ENCODE measurements around the gene PYGB. TPM values are rescaled to one million over a fixed set of nuclear protein-coding genes. Genes with fewer than 3 reads are reported as not detected.

PYGB gene
- total RNA-seq, 1 donor from 2014 or later = 81.9 TPM

DNA sequence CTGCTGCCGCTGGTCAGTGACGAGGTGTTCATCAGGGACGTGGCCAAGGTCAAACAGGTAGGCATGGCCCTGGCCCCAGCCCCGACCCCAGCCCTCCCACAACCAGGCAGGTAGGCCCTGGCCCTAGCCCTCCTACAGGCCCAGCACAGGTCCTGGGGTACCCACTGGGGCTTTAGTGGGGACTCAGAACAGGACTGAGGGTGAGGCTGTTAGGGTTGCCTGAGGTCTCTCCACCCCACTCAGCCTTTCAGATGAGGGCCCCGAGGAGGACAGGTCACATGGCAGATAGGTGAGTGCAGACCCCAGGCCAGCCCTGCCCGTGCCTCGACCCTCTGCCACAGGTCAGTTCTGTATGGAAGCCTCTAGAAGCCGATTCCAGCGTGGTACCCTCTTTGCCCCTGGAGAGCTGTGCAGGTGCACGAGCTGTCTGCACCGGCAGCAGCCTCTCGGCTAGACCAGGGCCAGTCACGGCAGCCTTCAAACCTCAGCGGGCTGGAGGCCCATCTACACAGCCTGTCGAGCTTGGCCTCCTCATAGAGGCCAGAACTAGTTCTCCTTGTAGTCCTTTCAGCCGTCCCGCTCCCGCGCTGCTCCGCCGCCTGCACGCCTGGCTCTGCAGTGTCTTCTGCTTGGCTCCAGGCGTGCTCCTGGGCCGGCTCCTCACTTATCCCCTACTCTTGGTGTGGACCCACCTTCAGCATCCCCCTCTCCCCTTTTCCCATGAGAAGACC is 35.5 kb downstream of the PYGB start:
- DNase-seq = no peak

DNA sequence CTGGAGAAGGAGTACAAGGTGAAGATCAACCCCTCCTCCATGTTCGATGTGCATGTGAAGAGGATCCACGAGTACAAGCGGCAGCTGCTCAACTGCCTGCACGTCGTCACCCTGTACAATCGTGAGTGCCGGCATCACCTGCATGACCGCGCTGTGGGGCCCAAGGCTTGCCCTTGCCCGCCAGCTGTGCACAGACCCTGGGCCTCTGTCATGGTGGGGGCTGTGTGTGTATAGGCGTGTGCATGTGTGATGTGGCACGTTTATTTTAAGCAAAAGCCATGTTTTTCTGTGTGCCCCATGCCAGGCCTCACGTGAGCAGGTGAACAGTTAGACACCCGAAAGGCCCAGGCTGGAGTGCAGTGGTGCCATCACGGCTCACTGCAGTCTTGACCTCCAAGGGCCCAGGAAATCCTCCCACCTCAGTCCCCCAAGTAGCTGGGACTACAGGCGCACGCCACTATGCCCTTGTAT is 36.3 kb downstream of the PYGB start:
- DNase-seq = no peak

DNA sequence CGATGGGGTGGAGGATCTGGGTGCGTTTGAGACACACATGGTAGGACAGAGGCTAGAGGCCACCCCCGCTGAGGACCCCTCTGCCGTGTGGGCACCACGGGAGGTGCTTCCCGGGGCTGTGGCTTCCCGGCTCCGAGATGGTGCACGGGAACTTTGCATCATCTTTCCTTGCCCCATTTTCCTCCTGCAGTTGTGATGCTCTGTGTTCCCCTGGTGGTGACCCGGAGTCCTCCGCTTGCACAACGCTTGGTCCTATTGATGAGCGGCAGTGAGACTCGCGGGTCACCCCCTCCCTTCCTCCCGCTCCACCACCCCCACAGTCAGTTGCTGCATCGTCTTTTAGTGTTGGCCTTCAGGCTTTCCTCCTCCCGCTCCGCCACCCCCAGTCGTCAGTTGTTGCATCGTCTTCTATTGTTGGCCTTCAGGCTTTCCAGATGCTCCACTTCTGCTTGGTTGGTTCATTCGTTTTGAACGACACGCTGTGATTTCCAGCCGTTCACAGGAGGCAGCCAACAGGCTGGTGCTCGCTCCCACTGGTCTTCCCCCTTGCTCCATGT is 37.3 kb downstream of the PYGB start:
- no peak for DNase-seq

DNA sequence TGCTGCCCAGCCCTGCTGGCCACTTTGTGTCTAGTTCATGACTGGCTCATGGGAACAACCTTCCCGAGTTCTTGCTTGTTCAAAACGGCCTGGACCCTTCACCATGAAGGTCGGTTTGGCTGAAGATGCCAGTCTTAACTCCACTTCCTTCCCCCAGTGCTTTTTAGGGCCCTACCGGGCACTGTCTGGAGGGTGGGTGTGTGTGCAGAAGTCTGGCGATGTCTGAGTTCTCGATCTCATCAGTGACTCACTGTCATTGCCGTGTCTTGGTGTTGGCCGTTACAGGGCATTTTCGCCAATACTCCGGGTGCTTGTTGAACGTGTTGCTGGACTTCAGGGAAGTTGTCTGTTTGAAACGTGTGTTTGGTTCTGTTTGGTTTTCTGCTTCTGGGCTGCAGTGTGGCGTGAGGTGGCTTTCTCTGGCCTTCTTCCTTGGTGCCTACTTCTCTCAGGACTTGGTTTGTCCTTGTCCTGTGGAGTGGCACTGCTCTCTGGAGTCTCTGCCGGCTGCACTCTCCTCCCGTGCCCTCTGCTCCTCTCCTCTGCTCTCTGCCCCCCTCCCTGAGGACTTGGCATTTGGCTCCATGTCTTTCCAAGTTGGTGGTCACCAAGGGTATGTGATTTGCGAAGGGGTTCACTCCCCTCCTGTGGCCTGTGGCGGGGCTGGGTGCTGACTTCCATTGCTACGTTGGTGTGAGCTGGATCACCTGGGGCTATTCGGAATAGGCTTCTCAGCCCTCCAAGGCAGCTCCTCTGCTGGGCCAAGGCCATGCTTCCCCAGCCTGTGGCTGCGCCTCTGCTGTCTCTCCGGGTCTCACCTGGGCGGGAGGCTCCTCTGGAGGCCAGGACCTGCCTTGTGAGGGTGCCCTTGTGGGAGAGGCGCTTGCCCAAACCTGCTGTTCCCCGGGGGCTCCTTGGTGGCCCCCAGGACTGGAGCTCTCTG is 38.2 kb downstream of the PYGB start:
- no peak for DNase-seq

DNA sequence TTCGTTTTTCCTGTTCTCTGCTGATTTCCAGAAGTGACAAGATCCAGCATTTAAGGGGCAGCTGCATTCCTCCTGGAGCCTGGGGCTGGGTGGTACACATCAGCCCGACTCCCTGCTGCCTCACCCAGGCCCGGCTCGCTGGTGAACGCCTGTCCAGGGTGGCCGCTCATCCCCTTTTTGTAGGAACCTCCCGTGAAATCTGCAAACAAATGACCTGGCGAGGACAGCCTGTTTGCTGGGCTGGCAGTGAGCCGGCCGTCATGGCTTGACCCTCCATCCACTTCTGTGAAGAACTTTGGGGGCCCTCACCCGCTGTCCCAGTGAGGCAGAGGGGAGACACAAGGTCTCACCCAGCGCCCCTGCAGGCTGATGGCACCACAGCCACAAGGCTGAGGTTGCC is 39.0 kb downstream of the PYGB start:
- no peak for DNase-seq

DNA sequence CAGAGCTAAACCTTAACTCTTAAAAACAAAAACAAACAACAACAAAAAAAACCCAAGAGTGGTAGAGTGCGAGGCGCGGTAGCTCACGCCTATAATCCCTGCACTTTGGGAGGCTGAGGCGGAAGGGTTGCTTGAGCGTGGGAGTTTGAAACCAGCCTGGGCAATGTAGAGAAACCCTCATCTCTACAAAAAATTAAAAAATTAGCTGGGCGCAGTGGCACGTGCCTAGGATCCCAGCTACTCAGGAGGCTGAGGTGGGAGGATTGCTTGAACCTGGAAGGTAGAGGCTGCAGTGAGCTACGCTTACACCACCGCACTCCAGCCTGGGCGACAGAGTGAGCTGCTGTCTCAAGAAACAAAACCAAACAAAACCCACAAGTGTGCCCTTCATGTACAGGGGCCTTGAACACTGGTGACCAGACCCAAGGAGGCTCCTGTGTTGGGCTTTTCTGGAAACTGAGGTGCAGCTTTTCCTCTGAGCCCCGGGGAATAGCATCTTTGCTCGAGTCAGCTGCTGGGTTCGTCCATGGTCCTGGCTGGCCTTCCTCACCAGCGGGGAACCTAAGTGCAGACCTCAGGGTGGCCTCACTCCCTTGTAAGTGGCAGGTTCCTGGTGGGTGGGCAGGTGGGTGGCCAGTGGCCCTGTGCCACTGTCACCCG is 39.9 kb downstream of the PYGB start:
- no peak for DNase-seq

DNA sequence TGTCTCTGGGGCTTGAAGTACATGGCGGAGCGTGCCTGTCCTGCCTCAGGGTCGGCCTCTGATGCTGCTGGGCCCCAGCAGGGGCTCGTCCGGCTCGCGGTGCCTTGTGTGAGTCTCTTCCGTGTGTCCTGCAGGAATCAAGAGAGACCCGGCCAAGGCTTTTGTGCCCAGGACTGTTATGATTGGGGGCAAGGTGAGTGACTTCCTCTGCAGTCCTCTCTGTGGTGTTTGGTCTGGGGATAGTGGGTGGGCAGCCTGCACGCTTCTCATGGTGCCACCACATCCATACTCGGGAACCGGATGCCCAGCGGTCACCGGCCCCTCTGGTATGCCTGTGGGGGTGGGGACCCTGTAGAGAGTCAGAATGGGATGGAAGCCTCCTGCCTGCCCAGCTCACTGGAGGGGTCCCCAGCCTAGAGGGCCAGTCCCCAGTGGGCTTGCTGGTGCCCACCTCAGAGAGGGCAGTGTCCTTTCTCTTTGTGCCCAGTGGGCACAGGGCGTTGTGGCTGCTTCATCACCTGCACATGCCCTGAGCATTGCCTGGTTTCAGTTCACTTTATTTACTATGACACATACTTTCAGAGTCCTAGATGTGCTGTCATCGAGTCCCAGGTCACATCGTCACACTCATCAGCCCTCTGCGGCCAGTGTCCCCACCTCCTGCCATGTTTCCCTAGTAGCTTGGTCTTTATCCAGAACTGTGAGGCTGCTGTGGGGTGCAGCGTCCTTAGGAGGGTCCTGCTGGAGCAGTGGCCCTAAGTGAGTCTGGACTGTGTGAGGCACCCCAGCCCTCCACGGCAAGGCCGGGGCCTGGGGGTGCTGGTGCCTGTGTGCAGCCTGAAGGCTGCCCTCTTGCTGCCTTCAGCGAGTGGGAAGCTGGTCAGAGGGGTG is 40.7 kb downstream of the PYGB start:
- DNase-seq = no peak

DNA sequence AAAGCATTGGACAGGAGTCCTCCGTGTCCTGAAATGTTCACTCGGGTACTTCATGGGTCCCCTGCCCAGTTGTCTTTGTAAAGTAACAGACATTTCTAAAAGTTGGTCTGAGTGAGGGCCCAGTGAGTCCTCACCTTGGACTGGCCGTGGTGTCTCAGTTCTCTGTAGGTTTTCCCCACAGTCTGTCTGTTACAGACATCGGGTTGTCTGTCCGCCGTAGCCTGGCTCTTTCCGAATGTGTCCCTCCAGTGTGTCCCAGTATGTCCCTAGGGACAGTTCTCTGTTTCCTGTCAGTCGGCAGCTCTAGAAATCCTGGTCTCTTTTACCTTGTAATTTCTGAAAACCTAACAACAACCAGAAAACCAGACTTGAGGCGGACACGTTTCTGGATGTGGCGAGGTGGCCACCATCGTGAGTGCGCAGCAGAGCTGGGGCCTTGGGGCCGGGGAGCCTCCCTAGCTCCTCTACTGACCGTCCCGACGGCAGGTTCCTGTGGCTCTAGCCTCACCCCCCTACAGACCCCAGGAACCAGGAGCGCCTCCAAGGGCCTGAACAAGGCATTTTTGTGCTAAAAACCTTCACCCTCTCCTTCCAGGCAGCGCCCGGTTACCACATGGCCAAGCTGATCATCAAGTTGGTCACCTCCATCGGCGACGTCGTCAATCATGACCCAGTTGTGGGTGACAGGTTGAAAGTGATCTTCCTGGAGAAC is 42.2 kb downstream of the PYGB start:
- no peak for DNase-seq

DNA sequence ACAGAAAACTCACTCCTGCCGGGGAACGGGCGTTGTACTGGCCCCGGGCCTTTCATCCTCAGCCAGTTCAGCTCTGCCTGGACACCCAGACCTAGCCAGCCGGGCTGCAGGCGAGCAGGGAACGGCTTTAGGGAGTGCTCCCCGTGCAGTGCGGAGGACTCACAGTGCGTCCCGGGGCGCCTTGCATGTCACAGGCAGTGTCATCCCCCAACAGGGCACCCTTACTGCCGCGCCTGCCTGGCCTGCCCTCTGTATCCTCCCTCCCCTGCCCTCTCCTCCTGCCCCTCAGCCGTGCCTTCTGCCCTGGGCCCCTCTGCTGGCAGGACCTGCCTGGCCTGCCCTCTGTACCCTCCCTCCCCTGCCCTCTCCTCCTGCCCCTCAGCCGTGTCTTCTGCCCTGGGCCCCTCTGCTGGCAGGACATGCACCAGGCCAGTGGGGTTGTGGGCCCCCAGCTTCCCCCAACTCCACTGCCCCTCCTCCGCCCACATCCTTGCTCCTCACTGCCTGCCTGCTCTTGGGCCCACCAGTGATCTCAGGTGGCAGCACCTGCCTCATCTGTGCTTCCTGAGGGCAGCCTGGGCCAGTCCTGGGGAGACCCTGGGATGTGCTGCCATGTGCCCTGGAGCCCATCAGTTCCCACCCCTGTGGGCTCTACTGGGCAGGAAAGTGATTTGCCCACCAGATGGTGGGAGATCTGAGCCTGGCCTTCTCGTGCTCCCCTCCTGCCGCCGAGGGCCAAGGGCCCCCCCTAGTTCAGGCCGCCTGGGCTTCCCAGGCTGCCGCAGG is 43.0 kb downstream of the PYGB start:
- DNase-seq = no peak

DNA sequence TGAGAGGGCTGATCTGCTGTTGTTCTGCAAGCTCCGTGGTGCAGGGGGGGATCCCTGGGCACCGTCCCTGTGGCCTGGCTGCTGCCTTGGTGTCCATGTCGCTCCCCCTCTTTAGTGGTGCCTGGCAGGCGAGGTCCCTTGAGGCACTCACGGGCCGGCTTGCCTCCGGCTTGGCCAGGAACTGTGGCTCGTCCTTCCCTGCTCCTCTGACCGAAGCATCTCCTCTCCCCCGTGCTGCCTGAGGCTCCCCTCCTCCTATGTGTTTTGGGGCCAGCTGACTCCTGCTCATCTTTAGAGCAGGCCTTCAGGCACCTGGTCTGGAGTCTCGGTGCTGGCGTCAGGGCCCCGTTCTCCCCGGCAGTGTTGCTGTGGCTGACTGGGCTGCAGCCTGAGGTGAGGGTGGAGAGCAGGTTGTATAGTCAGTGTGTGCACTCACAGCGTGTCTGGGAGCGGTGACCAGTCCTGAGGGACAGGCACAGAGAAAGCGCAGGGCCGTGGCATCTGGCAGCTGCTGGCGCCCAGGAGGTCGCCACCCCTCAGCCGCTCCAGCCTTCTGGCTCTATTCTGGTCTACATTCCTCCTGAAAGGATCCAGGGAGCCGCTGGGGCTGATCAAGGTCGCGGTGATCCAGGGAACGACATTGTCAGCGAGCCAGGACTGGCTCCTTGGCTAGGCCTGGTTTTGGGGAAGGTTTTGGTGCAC is 43.7 kb downstream of the PYGB start:
- DNase-seq = no peak

DNA sequence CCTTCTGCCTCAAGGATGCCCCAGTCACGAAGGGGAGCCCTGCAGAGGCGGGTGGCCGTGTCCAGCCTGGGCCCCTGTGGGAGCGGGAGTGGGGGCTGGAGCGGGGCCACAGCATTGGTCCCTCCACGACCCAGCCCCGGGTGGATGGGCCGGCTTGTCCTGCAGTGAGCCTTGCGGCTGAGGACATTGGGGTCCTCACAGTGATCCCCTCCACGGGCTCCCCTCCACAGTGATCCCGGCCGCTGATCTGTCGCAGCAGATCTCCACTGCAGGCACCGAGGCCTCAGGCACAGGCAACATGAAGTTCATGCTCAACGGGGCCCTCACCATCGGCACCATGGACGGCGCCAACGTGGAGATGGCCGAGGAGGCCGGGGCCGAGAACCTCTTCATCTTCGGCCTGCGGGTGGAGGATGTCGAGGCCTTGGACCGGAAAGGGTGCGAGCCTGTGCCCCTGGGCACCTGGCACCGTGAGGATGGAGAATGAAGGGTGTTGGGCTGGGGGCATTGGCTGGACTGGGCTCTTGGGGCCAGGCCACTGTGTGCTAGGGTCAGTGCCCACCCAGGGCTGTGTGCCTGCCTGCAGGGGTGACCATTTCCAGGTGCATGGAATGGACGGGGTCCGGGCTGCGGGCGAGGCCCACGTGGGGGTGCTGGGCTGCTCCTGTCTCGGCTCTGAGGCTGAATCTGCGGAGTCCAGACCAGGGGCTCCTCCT is 44.4 kb downstream of the PYGB start:
- no peak for DNase-seq

DNA sequence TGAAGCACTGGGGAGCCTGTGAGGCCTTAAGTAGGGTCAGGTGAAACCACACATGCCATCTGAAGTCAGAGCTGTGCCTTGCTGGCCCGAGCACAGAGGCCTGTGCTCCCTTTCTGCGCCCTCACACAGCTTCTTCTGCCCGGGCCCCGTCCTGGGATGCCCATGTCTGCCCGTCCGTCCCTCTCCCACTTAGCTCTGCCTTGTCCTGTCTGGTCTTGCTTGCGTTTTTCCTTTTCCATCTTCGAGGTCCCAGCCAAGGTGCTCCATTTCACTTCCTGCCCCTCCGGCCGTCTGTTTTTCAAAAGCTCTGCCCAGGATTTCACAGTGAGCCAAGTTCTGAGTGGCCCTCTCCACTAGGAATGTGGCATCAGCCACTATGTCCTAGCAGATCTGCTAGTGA is 45.6 kb downstream of the PYGB start:
- no peak for DNase-seq

DNA sequence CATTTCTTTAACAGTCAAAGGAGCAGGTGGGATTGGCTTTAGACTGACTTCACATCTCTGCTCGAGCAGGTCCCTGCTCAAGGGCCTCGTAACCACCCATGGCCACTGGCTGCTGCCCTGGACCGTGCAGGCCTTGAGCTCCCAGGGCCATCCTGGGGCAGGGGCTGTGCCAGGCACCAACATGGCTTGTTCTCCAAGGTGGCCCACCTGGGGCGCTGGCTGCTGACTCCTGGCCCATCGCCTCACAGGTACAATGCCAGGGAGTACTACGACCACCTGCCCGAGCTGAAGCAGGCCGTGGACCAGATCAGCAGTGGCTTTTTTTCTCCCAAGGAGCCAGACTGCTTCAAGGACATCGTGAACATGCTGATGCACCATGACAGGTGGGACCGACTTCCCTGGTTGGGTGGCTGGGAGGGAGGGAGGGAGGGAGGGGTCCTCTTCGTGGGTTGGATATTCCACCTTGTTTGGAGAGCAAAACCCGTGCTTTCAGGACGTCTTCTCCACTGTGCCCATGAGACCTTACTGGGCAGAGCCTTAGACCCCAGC is 46.1 kb downstream of the PYGB start:
- no peak for DNase-seq

DNA sequence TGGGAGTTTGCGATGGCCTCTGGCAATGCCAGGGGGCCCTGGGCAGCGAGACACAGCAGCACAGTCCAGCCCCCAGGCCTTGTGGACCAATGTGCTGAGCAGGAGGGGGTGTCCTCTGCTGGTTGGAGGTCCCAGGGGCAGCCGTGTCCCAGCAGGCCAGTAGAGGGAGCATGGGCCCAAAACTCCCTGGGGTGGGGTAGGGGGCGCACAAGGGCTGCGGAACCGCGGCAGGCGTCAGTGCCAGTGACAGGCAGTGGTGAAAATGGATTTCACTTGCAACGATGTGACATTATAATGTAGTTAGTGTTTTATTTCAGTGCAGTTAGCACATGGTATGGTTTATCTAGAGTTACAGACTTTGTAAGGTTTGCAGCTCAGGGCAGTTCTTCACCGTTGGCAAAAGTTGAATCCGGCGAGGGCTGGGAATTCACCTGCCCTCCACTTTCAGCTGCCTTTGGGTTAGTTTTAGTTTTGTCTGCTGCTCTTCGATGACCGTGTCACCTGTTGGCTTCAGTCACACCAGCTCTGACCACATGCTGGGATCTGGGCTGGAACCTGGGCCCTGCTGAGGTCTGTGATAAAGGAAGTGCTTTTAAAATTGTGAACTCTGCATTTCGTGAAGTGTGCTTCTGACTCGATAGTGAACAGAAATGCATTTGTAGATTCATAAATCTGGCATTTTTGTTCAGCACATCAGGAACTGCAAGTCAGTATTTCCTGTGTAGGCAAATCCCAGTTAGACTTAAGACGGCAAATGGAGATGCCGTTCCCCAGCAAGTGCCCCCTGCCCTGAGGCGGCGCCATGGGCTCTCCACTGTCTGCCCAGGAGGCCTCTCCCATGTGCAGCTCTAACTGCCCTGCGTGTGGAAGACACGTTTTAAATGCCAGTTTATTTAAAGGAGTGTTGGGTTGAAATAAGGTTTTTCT is 46.8 kb downstream of the PYGB start:
- peak; percentile 78 for DNase-seq

DNA sequence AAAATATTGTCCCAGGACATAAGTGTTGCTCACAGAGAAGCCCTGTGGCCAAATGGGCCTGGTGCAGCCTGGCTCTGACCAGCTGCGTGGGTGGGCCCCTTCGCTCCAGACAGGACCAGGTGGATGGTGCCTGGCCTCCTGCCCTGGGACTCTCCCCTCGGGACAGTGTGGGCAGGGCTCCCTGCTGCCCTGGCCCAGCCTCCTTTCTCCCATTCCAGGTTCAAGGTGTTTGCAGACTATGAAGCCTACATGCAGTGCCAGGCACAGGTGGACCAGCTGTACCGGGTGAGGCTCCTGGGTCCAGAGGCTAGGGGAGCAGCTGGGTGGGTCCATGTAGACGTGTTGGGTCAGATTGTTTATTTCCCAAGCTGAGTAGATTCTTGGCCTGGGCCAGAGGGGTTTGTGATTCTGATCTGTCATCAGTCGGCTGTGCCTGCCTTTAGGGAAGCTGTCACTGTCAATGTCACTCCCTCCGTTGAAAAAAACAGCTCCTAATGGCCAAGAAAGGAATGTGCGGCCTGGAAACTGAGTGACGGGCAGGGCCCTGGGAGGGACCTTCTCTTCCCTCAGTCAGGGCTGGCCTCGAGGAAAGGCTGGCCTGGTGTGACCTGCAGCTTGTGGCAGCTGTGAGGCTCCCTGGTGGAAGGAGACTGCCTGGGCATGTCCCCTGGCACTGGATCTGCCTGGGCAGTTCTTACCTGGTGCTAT is 47.7 kb downstream of the PYGB start:
- no peak for DNase-seq
